Activated B cell treated with CpG ODN at 0.5 μM for 24 hours (primary cell): Measurements from ENCODE around the gene CNTRL. TPM values are rescaled to one million over a fixed set of nuclear protein-coding genes. Genes with fewer than 3 reads are reported as not detected.

ENCODE experiments used
- ATAC-seq: fragments of 200-7000 bp; cut with Tn5 transposase; one replicate; pipeline ENCODE4 v1.10.0; 2021; ENCODE audit warnings: low read depth, mild to moderate bottlenecking, moderate library complexity
- CTCF ChIA-PET: fragments of 350-600 bp; sonication (Branson Sonifier 250); formaldehyde crosslinking; loops from one replicate; lab custom pipeline; 2021; ENCODE audit warnings: antibody characterized with exemption; lab: Charles Lee
- POLR2A ChIA-PET: fragments of 350-600 bp; sonication (Branson Sonifier 250); formaldehyde crosslinking; loops from one replicate; lab custom pipeline; 2021; ENCODE audit warnings: antibody characterized with exemption; lab: Charles Lee
- DNase-seq: peaks from one replicate; pipeline ENCODE4 v3.0.0; 2022
- H3K27ac Mint-ChIP-seq: one replicate; pipeline ENCODE4 v1.8.0; 2020; ENCODE audit warnings: mixed read lengths
- H3K27me3 Mint-ChIP-seq: one replicate; pipeline ENCODE4 v1.8.0; 2021; ENCODE audit warnings: mixed read lengths
- H3K36me3 Mint-ChIP-seq: one replicate; pipeline ENCODE4 v1.8.0; 2021; ENCODE audit warnings: low read depth, mixed read lengths
- H3K4me1 Mint-ChIP-seq: one replicate; pipeline ENCODE4 v1.8.0; 2021; ENCODE audit warnings: mixed read lengths
- H3K4me3 Mint-ChIP-seq: one replicate; pipeline ENCODE4 v1.8.0; 2020; ENCODE audit warnings: mild to moderate bottlenecking, mixed read lengths
- H3K9me3 Mint-ChIP-seq: one replicate; pipeline ENCODE4 v1.8.0; 2020; ENCODE audit warnings: mixed read lengths
- intact Hi-C: fragments of 100-400 bp; cut with micrococcal nuclease; formaldehyde crosslinking; loops from one replicate; pipeline ENCODE4 v1.15.1; 2024
- total RNA-seq: library from RNA; stranded (reverse); gene quantifications from 2 replicates; pipeline ENCODE4 v1.2.3, GENCODE V29; 2022
- TF ChIP-seq, protein P1 (sequence below): fragments of 200-600 bp; IDR thresholded peaks from one replicate; pipeline ENCODE4 v1.8.0; 2022; ENCODE audit warnings: antibody characterized with exemption, mild to moderate bottlenecking

The CNTRL gene
- total RNA-seq, 1 donor from 2014 or later: 110 TPM

DNA sequence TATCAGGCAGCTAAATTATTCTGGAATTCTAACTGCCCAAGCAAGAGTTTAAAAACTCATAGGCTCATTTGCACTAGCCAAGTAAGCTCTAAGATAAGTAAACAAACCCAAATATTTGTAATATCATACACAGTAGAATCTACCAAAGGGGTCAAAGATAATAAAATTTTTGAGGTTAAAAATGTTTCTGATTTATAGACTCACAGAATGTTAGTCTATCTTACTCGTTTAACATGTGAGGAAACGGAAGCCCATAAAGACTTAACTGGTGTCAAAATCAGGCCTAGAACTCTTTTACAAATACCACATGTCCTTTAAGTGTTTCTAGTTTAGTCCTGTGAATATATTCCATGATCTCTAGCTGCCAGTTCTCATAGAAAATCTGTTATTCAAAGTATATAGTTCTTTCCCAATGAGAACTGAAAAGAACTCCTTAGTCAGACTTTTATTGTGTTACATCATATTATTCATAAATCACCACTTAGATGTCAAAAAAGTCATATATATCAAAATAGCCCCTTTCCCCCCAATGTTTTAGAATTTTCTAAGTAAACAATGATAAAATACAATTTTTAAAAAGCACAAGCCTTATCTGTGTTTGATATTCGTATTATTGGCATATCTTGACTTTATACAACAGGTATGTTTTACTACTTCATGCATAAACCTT, 113.0 kb downstream of the CNTRL start:
- H3K27me3 Mint-ChIP-seq: no peaks in the 10 kb centered on the region
- TF ChIP-seq, protein P1, sequence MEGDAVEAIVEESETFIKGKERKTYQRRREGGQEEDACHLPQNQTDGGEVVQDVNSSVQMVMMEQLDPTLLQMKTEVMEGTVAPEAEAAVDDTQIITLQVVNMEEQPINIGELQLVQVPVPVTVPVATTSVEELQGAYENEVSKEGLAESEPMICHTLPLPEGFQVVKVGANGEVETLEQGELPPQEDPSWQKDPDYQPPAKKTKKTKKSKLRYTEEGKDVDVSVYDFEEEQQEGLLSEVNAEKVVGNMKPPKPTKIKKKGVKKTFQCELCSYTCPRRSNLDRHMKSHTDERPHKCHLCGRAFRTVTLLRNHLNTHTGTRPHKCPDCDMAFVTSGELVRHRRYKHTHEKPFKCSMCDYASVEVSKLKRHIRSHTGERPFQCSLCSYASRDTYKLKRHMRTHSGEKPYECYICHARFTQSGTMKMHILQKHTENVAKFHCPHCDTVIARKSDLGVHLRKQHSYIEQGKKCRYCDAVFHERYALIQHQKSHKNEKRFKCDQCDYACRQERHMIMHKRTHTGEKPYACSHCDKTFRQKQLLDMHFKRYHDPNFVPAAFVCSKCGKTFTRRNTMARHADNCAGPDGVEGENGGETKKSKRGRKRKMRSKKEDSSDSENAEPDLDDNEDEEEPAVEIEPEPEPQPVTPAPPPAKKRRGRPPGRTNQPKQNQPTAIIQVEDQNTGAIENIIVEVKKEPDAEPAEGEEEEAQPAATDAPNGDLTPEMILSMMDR: no peak
- H3K27ac Mint-ChIP-seq: no peak overlapping the region
- intact Hi-C loops: no loop called here
- ChIA-PET CTCF (interaction anchor here (0.9 kb wide), 1 partner anchor 16 kb away, joined by 3 read pairs; no protein-coding TSS in a partner anchor), POLR2A (interaction anchor here (1.6 kb wide), 1 partner anchor 12 kb away, joined by 5 read pairs; no protein-coding TSS in a partner anchor)
- peaks cover 71% of the 10 kb centered on the region for H3K36me3 Mint-ChIP-seq
- DNase-seq: no peak
- H3K4me3 Mint-ChIP-seq: no peak overlapping the region
- H3K9me3 Mint-ChIP-seq: no peaks in the 10 kb centered on the region
- ATAC-seq: no peak
- H3K4me1 Mint-ChIP-seq: peaks cover 74% of the 10 kb centered on the region

DNA sequence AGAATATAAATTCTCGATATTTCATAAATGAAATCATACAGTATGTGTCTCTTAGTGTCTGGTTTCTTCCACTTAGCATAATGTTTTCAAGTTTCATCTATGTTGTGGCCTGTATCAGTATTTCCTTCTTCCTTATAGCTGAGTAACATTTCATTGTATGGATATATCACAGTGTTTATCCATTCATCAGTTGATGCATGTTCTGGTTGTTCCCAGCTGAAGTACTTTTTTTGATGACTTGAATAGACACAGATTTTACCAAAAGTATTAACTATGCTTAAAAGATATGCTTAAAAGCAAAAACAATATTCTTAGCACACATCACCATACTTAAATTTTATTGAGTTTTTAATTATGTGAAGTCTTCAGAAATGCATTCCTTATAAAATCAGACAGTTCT, 114.3 kb downstream of the CNTRL start:
- H3K4me1 Mint-ChIP-seq: peaks cover 71% of the 10 kb centered on the region
- ATAC-seq: no peak
- CTCF ChIA-PET: no interaction called here
- no peaks in the 10 kb centered on the region for H3K27me3 Mint-ChIP-seq
- H3K9me3 Mint-ChIP-seq: no peaks in the 10 kb centered on the region
- H3K4me3 Mint-ChIP-seq: no peak overlapping the region
- TF ChIP-seq, protein P1: no peak
- POLR2A ChIA-PET: interaction anchor here (0.5 to 1.6 kb wide), 2 partner anchors 10 to 12 kb away, joined by 3 to 5 read pairs; no protein-coding TSS in a partner anchor
- H3K27ac Mint-ChIP-seq: peak overlapping the region; percentile 18
- intact Hi-C loops: no loop called here
- no peak for DNase-seq
- H3K36me3 Mint-ChIP-seq: peaks cover 60% of the 10 kb centered on the region

DNA sequence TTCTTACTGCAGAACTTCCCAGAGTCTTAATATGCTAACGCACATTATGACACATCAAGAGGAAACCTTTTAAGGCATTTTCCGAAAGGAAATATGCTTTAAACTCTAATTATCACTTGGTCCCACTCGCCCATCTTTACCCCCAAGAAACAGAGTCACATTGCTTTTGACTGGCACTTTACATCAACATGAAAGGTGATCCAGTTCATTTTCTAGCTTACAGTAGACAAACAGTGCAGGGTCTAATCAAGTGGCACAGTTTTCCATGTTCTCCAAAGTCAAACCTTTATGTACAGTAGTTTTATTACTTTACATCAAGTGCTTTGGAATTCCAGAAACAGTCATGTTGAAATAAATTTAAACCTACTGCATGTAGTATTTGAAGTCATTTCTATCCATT, 114.9 kb downstream of the CNTRL start:
- intact Hi-C loops: no loop called here
- Mint-ChIP-seq H3K27me3 (no peaks in the 10 kb centered on the region), H3K36me3 (peaks cover 55% of the 10 kb centered on the region), H3K4me3 (no peak overlapping the region), H3K9me3 (no peaks in the 10 kb centered on the region), H3K4me1 (peaks cover 71% of the 10 kb centered on the region), H3K27ac (no peak overlapping the region)
- DNase-seq (no peak), ATAC-seq (no peak)
- CTCF ChIA-PET: no interaction called here
- POLR2A ChIA-PET: interaction anchor here (0.5 to 1.6 kb wide), 3 partner anchors 10 to 12 kb away, joined by 3 to 5 read pairs (median 3); no protein-coding TSS in a partner anchor
- TF ChIP-seq, protein P1: no peak

DNA sequence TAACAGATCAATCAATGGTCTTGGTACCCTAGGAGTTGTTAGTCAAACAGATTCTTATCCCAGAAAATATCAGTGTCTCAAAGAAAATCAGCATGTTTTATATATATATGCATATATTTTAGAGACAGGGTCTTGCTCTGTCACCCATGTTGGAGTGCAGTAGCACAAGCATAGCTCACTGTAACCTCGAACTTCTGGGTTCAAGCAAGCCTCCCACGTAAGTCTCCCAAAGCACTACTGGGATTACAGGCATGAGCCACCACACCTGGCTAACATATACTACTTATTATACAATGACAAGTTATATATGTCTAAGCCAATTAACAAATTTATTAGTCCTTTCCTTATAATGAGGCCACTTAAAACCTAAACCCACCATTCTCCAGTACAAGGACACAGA, 116.5 kb downstream of the CNTRL start:
- no peak overlapping the region for H3K4me3 Mint-ChIP-seq
- H3K4me1 Mint-ChIP-seq: peaks cover 72% of the 10 kb centered on the region
- peaks cover 41% of the 10 kb centered on the region for H3K36me3 Mint-ChIP-seq
- H3K27ac Mint-ChIP-seq: no peak overlapping the region
- no peak for ATAC-seq
- intact Hi-C loops: no loop called here
- no peaks in the 10 kb centered on the region for H3K27me3 Mint-ChIP-seq
- ChIA-PET POLR2A (no interaction called here), CTCF (no interaction called here)
- TF ChIP-seq, protein P1: no peak
- DNase-seq: no peak
- no peaks in the 10 kb centered on the region for H3K9me3 Mint-ChIP-seq

DNA sequence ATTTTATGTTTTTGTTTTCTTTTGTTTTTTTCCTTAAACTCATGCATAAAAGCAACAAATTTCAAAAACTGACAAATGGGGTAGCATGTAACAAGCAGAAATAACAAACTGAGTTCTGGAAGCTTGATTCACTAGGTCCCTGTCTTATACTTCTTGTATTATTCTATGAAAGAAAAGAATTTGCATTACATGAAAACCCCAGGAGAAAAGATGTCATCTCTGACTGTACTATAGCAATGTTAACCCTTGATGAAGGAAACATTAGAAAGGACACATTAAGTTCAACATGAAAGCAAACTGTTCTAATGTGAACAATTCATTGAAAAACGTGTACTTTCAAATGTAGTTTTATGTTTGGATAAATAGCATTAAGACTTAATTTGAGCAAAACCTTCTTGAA, 117.8 kb downstream of the CNTRL start:
- H3K9me3 Mint-ChIP-seq: no peaks in the 10 kb centered on the region
- CTCF ChIA-PET: no interaction called here
- intact Hi-C loops: loop anchor here (1.0 kb wide), 1 partner anchor 8 kb away; no protein-coding TSS in a partner anchor
- ATAC-seq: peak; percentile 61
- no peak for DNase-seq
- H3K36me3 Mint-ChIP-seq: peaks cover 34% of the 10 kb centered on the region
- no peak overlapping the region for H3K4me3 Mint-ChIP-seq
- TF ChIP-seq, protein P1: no peak
- POLR2A ChIA-PET: interaction anchor here (1.0 to 1.7 kb wide), 3 partner anchors 9 to 36 kb away, joined by 3 to 10 read pairs (median 3); partner anchors contain the start of gene RAB14
- H3K4me1 Mint-ChIP-seq: peaks cover 78% of the 10 kb centered on the region
- no peak overlapping the region for H3K27ac Mint-ChIP-seq
- H3K27me3 Mint-ChIP-seq: no peaks in the 10 kb centered on the region
